ENCODE data around the gene TXNDC16. TPM values are rescaled to one million over a fixed set of nuclear protein-coding genes. Genes with fewer than 3 reads are reported as not detected.

Gene TXNDC16
- total RNA-seq, 6 donors from 2014 or later, result 4.2 to 13.3 (median 8.0) TPM

- Histone ChIP-seq H3K36me3 (no peaks in the 10 kb centered on the region), H3K9me3 (no peaks in the 10 kb centered on the region), H3K27me3 (no peaks in the 10 kb centered on the region), H3K4me1 (no peaks in the 10 kb centered on the region), H3K4me3 (no peak overlapping the region), H3K27ac (no peak overlapping the region)
- WGBS, 2 donors, result 79 to 92% methylated on average over 4 of the region's 4 CpGs
- DNase-seq (no peak), ATAC-seq (ENCODE audit: low FRiP score in 2 of 2) (no peak)
- TF ChIP-seq POLR2AphosphoS5 (IDR thresholded peaks at IDR 0.05), result no peak
These were observed 160.3 kb downstream of the TXNDC16 start for GRCh38 chr14:52391881-52392615.

Other genes starting within 250 kb of the TXNDC16 start
- gene PTGER2, start 238.2 kb downstream of the TXNDC16 start, total RNA-seq, result 10 to 100 TPM in 2 of 6 donors, 1 to 10 TPM in 4; 1.6 to 10.5 (median 8.5) TPM
- gene GPR137C, start 331 bp upstream of the TXNDC16 start, total RNA-seq, result 1 to 10 TPM in 1 of 6 donors, under 1 TPM in 3, not detected in 2; 0.43 to 1.0 (median 0.63) TPM
- 10 to 100 TPM; 36.4 to 63.4 (median 50.9) TPM for gene ERO1A, start 143.1 kb upstream of the TXNDC16 start, total RNA-seq
- gene PSMC6, start 154.7 kb upstream of the TXNDC16 start, total RNA-seq, result 10 to 100 TPM; 36.1 to 95.1 (median 57.2) TPM
- gene STYX, start 177.7 kb upstream of the TXNDC16 start, total RNA-seq, result 10 to 100 TPM in 4 of 6 donors, 1 to 10 TPM in 2; 3.0 to 16.5 (median 10.4) TPM
- gene GNPNAT1, start 239.1 kb upstream of the TXNDC16 start, total RNA-seq, result 10 to 100 TPM in 3 of 6 donors, 1 to 10 TPM in 3; 2.1 to 18.8 (median 10.9) TPM

Measured in upper lobe of left lung (tissue), 6 donors.